GM12865 (cell line): ENCODE results near the gene PDIA4.

Source experiments
- DNase-seq: peaks from one replicate; pipeline ENCODE4 v3.0.0; 2010; ENCODE audit warnings: low read depth
- H3K4me3 ChIP-seq: 2 replicates; pipeline ENCODE4 v1.5.1; 2011; ENCODE audit warnings: mild to moderate bottlenecking, low read depth, low read length, control low read depth
- TF ChIP-seq, protein P1 (sequence below): IDR thresholded peaks from 2 replicates; pipeline ENCODE4 v1.5.1; 2011; ENCODE audit warnings: low read length, control low read depth, low read depth, inconsistent platforms; ENCODE audit not compliant: insufficient read depth; ENCODE audit errors: missing control alignments

Gene PDIA4

DNA sequence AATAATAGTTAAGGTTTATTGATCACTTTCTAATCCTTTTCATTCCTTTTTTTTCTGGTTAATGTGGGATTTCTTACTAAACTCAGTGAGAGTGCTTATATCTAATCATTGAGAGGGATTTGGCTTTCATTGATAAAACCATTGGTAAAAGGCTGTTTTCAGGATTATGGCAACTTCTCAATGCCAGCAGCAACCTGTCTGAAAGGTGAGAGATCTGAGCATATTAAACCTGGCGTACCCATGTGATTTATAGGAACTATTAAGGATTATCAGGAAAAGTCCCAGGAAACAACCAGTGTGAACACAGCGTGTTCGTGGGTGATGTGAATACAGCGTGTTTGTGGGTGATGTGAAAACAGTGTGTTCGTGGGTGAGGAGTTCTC, 65.9 kb downstream of the PDIA4 start:
- TF ChIP-seq, protein P1, sequence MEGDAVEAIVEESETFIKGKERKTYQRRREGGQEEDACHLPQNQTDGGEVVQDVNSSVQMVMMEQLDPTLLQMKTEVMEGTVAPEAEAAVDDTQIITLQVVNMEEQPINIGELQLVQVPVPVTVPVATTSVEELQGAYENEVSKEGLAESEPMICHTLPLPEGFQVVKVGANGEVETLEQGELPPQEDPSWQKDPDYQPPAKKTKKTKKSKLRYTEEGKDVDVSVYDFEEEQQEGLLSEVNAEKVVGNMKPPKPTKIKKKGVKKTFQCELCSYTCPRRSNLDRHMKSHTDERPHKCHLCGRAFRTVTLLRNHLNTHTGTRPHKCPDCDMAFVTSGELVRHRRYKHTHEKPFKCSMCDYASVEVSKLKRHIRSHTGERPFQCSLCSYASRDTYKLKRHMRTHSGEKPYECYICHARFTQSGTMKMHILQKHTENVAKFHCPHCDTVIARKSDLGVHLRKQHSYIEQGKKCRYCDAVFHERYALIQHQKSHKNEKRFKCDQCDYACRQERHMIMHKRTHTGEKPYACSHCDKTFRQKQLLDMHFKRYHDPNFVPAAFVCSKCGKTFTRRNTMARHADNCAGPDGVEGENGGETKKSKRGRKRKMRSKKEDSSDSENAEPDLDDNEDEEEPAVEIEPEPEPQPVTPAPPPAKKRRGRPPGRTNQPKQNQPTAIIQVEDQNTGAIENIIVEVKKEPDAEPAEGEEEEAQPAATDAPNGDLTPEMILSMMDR: no peak
- no peak for DNase-seq
- H3K4me3 ChIP-seq: peak overlapping the region; percentile 53

DNA sequence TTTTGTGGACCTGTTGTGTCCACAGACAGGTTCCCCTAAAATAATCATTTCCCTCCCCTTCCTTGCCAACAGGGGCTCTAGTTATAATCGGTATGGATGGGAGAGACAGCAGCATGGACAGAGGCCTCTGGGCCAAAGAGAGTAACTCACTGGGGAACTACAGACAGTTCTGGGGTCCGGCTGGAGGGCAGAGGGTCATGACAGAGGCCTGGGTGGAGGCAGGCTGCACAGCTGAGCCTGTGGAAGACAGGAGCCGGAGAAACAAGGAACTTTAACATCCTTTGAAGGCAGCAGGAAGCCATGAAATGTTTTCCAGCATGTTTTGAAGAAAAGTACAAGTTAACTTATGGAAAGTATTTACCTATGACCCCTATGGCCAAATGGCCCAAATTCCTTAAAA, 68.6 kb downstream of the PDIA4 start:
- no peak overlapping the region for H3K4me3 ChIP-seq
- TF ChIP-seq, protein P1: no peak
- no peak for DNase-seq

DNA sequence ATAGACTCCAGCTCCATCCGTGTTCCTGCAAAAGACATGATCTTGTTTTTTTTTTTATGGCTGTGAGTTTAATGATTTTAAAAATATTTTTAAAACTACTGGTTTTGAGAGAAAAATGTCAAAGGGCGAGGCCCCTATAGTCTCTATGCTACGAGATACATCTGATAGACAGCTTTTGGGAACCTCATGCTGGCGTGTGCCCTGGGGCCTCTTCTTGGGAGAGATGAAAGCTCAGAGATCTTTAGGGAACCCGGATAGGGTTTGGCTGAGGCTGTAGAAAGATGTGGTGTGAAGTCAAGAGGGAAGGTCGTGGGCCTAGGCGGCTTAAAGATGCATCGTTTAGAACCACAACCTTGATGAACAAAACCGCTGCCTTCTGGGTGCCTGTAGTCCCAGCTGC, 70.2 kb downstream of the PDIA4 start:
- TF ChIP-seq, protein P1: no peak
- no peak overlapping the region for H3K4me3 ChIP-seq
- DNase-seq: no peak

DNA sequence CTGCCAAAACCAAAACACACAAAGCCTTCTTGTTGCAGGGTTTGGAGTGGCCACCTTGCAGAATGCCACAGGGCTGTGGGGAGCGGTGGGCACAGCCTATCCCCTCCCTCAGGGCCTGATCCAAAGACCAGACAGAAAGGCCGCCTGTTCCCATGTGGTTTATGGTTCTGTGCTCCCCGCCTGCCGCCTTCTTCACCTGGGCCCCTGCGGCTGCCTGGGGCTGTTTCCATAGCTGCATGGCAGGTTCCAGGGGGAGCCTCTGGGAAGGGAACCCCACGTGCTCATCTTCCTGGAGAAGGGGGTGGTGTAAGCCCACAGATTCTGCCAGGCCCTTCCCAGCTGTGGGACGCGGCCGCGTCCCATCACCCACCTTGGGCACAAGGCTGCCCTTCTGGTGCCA, 73.5 kb downstream of the PDIA4 start:
- DNase-seq: no peak
- no peak overlapping the region for H3K4me3 ChIP-seq
- TF ChIP-seq, protein P1: no peak

DNA sequence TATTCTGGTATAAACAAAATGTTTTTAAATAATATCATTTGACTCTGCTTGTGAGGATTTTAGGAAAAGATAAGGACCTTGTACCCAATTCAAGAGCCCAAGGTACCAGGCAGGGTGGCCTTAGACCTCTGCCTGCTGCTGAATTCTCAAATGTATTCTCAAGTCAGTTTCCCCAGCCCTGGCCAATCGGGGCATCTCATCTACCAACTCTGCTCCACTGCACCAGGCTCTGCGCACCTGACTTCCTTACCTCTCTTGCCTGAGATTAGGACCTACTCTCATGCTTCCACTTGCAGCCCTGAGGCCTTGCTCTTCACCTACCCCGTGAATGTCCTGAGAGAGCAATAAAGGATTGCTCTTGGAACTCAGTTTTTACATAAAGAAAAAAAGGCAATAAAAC, 74.6 kb downstream of the PDIA4 start:
- no peak for DNase-seq
- H3K4me3 ChIP-seq: no peak overlapping the region
- TF ChIP-seq, protein P1: no peak
